CD4-positive, alpha-beta T cell (primary cell): ENCODE measurements around the gene OSMR. TPM values are rescaled to one million over a fixed set of nuclear protein-coding genes. Genes with fewer than 3 reads are reported as not detected.

ENCODE experiments used
- ATAC-seq: fragments of 200-7000 bp; cut with Tn5 transposase; one replicate; pipeline ENCODE4 v1.10.0; 2022; ENCODE audit warnings: mild to moderate bottlenecking; ENCODE audit not compliant: poor library complexity
- CTCF ChIA-PET: fragments of 350-600 bp; sonication (Branson Sonifier 250); formaldehyde crosslinking; loops from one replicate; lab custom pipeline; 2021; ENCODE audit warnings: antibody characterized with exemption, inconsistent platforms; lab: Charles Lee
- POLR2A ChIA-PET: fragments of 350-600 bp; sonication (Branson Sonifier 250); formaldehyde crosslinking; loops from one replicate; lab custom pipeline; 2021; ENCODE audit warnings: antibody characterized with exemption, inconsistent platforms; lab: Charles Lee
- DNase-seq, 14 experiments: peaks; one replicate each; pipeline ENCODE4 v3.0.0-alpha.2; 2013 to 2020; ENCODE audit warnings: mixed read lengths in 2 of 14
- H3K27ac ChIP-seq, 2 donors: one replicate each; pipeline versions ENCODE4 v1.5.1 to v1.7.0; 2013; ENCODE audit warnings: low read length in 2 of 2, low read depth in 1 of 2, mild to moderate bottlenecking in 1 of 2
- H3K27me3 ChIP-seq, 2 experiments: 1 replicate in 1 of 2; 2 replicates in 1 of 2; pipeline versions ENCODE4 v1.6.1 to v1.7.0; 2013; ENCODE audit warnings: low read length in 2 of 2, control low read depth in 1 of 2, mild to moderate bottlenecking in 1 of 2, moderate library complexity in 1 of 2; ENCODE audit not compliant: insufficient read depth in 2 of 2, control insufficient read depth in 1 of 2
- H3K36me3 ChIP-seq: one replicate; pipeline ENCODE4 v1.6.1; 2013; ENCODE audit warnings: low read length, control low read depth; ENCODE audit not compliant: insufficient read depth
- H3K4me1 ChIP-seq: one replicate; pipeline ENCODE4 v1.6.1; 2013; ENCODE audit warnings: low read length, control low read depth; ENCODE audit not compliant: insufficient read depth
- H3K4me3 ChIP-seq: one replicate; pipeline ENCODE4 v1.5.1; 2013; ENCODE audit warnings: mild to moderate bottlenecking, low read length, moderate library complexity
- H3K9me3 ChIP-seq, 2 experiments: 1 replicate in 1 of 2; 2 replicates in 1 of 2; pipeline versions ENCODE4 v1.6.1 to v1.7.0; 2013; ENCODE audit warnings: low read length in 2 of 2, mild to moderate bottlenecking in 2 of 2, control low read depth in 1 of 2, moderate library complexity in 1 of 2; ENCODE audit not compliant: control insufficient read depth in 1 of 2, insufficient read depth in 1 of 2
- H3K27ac Mint-ChIP-seq: one replicate; pipeline ENCODE4 v1.8.0; 2020; ENCODE audit warnings: mixed read lengths
- H3K27me3 Mint-ChIP-seq: one replicate; pipeline ENCODE4 v1.8.0; 2021; ENCODE audit warnings: mixed read lengths
- H3K36me3 Mint-ChIP-seq: one replicate; pipeline ENCODE4 v1.8.0; 2021; ENCODE audit warnings: low read depth, mixed read lengths
- H3K4me1 Mint-ChIP-seq: one replicate; pipeline ENCODE4 v1.8.0; 2021; ENCODE audit warnings: low read depth, mixed read lengths
- H3K4me3 Mint-ChIP-seq: one replicate; pipeline ENCODE4 v1.8.0; 2020; ENCODE audit warnings: mild to moderate bottlenecking, mixed read lengths
- H3K9me3 Mint-ChIP-seq: one replicate; pipeline ENCODE4 v1.8.0; 2020; ENCODE audit warnings: mixed read lengths
- CTCF ChIP-seq: fragments of 200-600 bp; IDR thresholded peaks from one replicate; pipeline ENCODE4 v1.8.0; 2022; ENCODE audit warnings: antibody characterized with exemption, mild to moderate bottlenecking
- intact Hi-C, 2 experiments: fragments of 100-400 bp; cut with DNase I in 1 of 2; cut with micrococcal nuclease in 1 of 2; formaldehyde crosslinking; loops; one replicate each; pipeline versions ENCODE4 v1.15.1 to v1.9.0; 2023 to 2025; cut with DNase I, micrococcal nuclease
- total RNA-seq, 174 experiments: library from RNA in 2 of 174; stranded (reverse) in 2 of 174; gene quantifications; one replicate each; pipeline ENCODE4 v1.2.3 and lab custom pipeline; 2021 to 2026

The OSMR gene
- total RNA-seq, 2 experiments from 2014 or later, result not detected

GRCh38 chr5:38816083-38817030, 29.5 kb upstream of the OSMR start:
- H3K27me3 ChIP-seq, result peaks cover 4 to 14% of the 10 kb centered on the region in 2 experiments
- H3K36me3 ChIP-seq, result no peaks in the 10 kb centered on the region
- no peaks in the 10 kb centered on the region for H3K4me1 ChIP-seq
- no peak overlapping the region for H3K27ac ChIP-seq
- no peak overlapping the region for H3K4me3 ChIP-seq
- H3K27ac Mint-ChIP-seq, result no peak overlapping the region
- intact Hi-C loops, result no loop called here
- ChIA-PET POLR2A (no interaction called here), CTCF (no interaction called here)
- peaks cover 60% of the 10 kb centered on the region for H3K27me3 Mint-ChIP-seq
- H3K36me3 Mint-ChIP-seq, result no peaks in the 10 kb centered on the region
- ATAC-seq (no peak), DNase-seq (no peak)
- no peak for TF ChIP-seq CTCF
- H3K4me3 Mint-ChIP-seq, result no peak overlapping the region
- H3K9me3 Mint-ChIP-seq, result no peaks in the 10 kb centered on the region
- H3K9me3 ChIP-seq, result no peaks in the 10 kb centered on the region
- H3K4me1 Mint-ChIP-seq, result no peaks in the 10 kb centered on the region

- peaks cover 0 to 4% of the 10 kb centered on the region in 2 experiments for H3K9me3 ChIP-seq
- Mint-ChIP-seq H3K27ac (no peak overlapping the region), H3K36me3 (no peaks in the 10 kb centered on the region), H3K9me3 (no peaks in the 10 kb centered on the region), H3K4me1 (no peaks in the 10 kb centered on the region), H3K4me3 (no peak overlapping the region), H3K27me3 (peaks cover 25% of the 10 kb centered on the region)
- ATAC-seq (no peak), DNase-seq (no peak)
- no peaks in the 10 kb centered on the region for H3K4me1 ChIP-seq
- H3K27me3 ChIP-seq, result peaks cover 0 to 2% of the 10 kb centered on the region in 2 experiments
- H3K27ac ChIP-seq, result no peak overlapping the region
- no peaks in the 10 kb centered on the region for H3K36me3 ChIP-seq
- intact Hi-C loops, result no loop called here
- POLR2A ChIA-PET, result no interaction called here
- TF ChIP-seq CTCF, result no peak
- no peak overlapping the region for H3K4me3 ChIP-seq
- CTCF ChIA-PET, result no interaction called here
These were observed 24.1 kb upstream of the OSMR start for GRCh38 chr5:38821679-38822078.

DNA sequence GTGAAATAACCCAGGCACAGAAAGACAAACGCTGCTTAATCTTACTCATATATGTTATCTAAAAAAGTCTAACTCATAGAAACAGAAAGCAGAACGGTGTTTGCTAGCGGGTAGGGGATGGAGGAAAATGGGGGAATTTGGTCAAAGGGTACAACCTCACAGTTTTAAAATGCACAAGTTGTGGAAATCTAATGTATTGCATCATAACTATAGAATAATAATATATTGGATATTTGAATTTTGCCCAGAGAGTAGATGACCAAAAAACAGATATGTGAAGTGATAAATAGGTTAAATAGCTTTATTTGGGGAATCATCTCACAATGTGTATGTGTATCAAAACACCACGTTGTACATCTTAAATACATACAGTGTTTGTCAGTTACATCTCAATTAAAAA, 22.3 kb upstream of the OSMR start:
- H3K4me1 ChIP-seq, result no peaks in the 10 kb centered on the region
- H3K4me3 ChIP-seq, result no peak overlapping the region
- Mint-ChIP-seq H3K9me3 (no peaks in the 10 kb centered on the region), H3K36me3 (no peaks in the 10 kb centered on the region), H3K4me1 (no peaks in the 10 kb centered on the region), H3K27me3 (peaks cover 30% of the 10 kb centered on the region), H3K27ac (no peak overlapping the region), H3K4me3 (no peak overlapping the region)
- H3K27ac ChIP-seq, result no peak overlapping the region
- intact Hi-C loops, result no loop called here
- ATAC-seq (no peak), DNase-seq (no peak)
- H3K36me3 ChIP-seq, result no peaks in the 10 kb centered on the region
- no peak for TF ChIP-seq CTCF
- POLR2A ChIA-PET, result no interaction called here
- CTCF ChIA-PET, result no interaction called here
- peaks cover 0 to 4% of the 10 kb centered on the region in 2 experiments for H3K9me3 ChIP-seq
- peaks cover 5 to 10% of the 10 kb centered on the region in 2 experiments for H3K27me3 ChIP-seq
